Stimulated activated CD8-positive, alpha-beta memory T cell treated with anti-CD3 and anti-CD28 coated beads, Interleukin-2, amount 100 ng/mL, for 48 hours (primary cell): Measurements from ENCODE around the gene OGA.

Source experiments
- DNase-seq, 2 donors: peaks; one replicate each; pipeline ENCODE4 v3.0.0-alpha.2; 2020; ENCODE audit warnings: low read depth in 2 of 2

Gene OGA

GRCh38 chr10:101818119-101818871 is at the start of gene OGA:
TSS of gene OGA (minus strand) at chr10:101818444. CDS start at chr10:101818022, 422 bp downstream.
- DNase-seq = peak; percentile 94 to 96

- DNase-seq = no peak
These were observed 49.7 kb upstream of the OGA start for GRCh38 chr10:101867931-101868330.

- DNase-seq = no peak
These were observed 41.3 kb upstream of the OGA start for GRCh38 chr10:101859530-101859929.

GRCh38 chr10:101858723-101859500 is 40.7 kb upstream of the OGA start:
- DNase-seq = no peak

GRCh38 chr10:101857802-101858476 is 39.7 kb upstream of the OGA start:
- no peak for DNase-seq

- no peak for DNase-seq
These were observed 38.4 kb upstream of the OGA start for GRCh38 chr10:101856626-101857025.

GRCh38 chr10:101851411-101852116 is 33.3 kb upstream of the OGA start:
- no peak for DNase-seq

GRCh38 chr10:101850749-101851148 is 32.5 kb upstream of the OGA start:
- DNase-seq = no peak

GRCh38 chr10:101848894-101849351 is 30.7 kb upstream of the OGA start:
- DNase-seq = no peak

GRCh38 chr10:101848408-101848807 is 30.2 kb upstream of the OGA start:
- no peak for DNase-seq

- no peak for DNase-seq
These were observed 27.6 kb upstream of the OGA start for GRCh38 chr10:101845893-101846292.

- no peak for DNase-seq
These were observed 25.1 kb upstream of the OGA start, which contains the start of gene KCNIP2 for GRCh38 chr10:101843032-101844021. TSS of gene KCNIP2 (minus strand) at chr10:101843800. CDS start at chr10:101843568, 232 bp downstream.

- no peak for DNase-seq
These were observed 23.6 kb upstream of the OGA start for GRCh38 chr10:101841826-101842225.

- DNase-seq = peak; percentile 70 to 71
These were observed 22.7 kb upstream of the OGA start for GRCh38 chr10:101840741-101841453.

GRCh38 chr10:101840102-101840684 is 21.9 kb upstream of the OGA start:
- DNase-seq = no peak

- peak; percentile 53 to 63 for DNase-seq
These were observed 21.3 kb upstream of the OGA start for GRCh38 chr10:101839416-101840063.

GRCh38 chr10:101839002-101839401 is 20.8 kb upstream of the OGA start:
- DNase-seq = no peak

- DNase-seq = no peak
These were observed 20.2 kb upstream of the OGA start for GRCh38 chr10:101838416-101838970.
